Muscle layer of duodenum (tissue), 2 donors: ENCODE measurements around the gene C19orf53.

Experiments used
- H3K27ac ChIP-seq: one replicate; pipeline ENCODE4 v1.7.0; 2013; ENCODE audit warnings: mild to moderate bottlenecking, low read length
- H3K27me3 ChIP-seq: one replicate; pipeline ENCODE4 v1.7.0; 2013; ENCODE audit warnings: low read depth, mild to moderate bottlenecking, control low read depth, low read length
- H3K36me3 ChIP-seq, 2 donors: one replicate each; pipeline ENCODE4 v1.7.0; 2013; ENCODE audit warnings: low read length in 2 of 2, control low read depth in 1 of 2, mild to moderate bottlenecking in 1 of 2; ENCODE audit not compliant: insufficient read depth in 2 of 2, control insufficient read depth in 1 of 2
- H3K4me1 ChIP-seq, 2 donors: one replicate each; pipeline ENCODE4 v1.7.0; 2013; ENCODE audit warnings: low read length in 2 of 2, mild to moderate bottlenecking in 2 of 2, control low read depth in 1 of 2, moderate library complexity in 1 of 2; ENCODE audit not compliant: insufficient read depth in 2 of 2, control insufficient read depth in 1 of 2
- H3K4me3 ChIP-seq, 2 donors: one replicate each; pipeline ENCODE4 v1.7.0; 2013; ENCODE audit warnings: low read length in 2 of 2, low read depth in 1 of 2, mild to moderate bottlenecking in 1 of 2
- H3K9me3 ChIP-seq, 2 donors: one replicate each; pipeline ENCODE4 v1.7.0; 2013; ENCODE audit warnings: low read length in 2 of 2, control low read depth in 1 of 2, mild to moderate bottlenecking in 1 of 2; ENCODE audit not compliant: control insufficient read depth in 1 of 2
- donor health status: healthy.

The C19orf53 gene

DNA sequence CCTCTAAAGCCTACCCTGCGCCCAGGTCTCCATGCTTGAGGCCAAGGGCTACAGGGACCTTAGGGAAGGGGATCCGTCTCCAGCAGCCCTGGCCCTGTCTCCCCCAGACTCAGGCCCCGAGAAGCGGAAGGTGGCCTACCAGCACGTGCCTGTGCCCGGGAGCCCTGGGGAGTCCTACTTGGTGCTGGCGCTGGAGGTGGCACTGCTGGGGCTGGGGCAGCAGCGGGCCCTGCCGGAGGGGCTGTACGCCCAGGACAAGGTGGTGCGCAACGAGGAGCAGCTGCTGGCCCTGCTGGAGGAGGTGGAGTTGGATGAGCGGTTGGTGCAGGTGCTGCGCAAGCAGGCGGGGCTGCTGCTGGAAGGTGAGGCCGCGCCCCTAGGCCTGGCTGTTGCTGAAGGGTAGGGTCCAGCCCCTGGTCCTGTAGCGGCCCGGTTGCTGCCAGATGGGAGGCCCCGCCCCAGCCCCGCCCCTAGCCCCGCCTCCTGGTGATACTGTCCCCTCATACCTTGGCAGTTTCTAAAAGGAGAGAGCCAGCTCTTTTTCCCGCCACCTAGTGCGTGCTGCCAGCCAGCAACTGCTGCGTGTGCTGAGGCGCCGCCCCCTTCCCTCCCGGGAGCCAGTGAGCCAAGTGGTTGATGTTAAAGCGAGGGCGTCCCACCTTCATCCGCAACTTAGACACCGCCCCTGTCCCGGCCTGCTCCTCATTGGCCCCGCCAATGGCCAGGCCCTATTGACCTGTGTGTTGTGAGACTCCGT is 43.5 kb downstream of the C19orf53 start:
- Histone ChIP-seq H3K4me1 (peaks cover 0 to 8% of the 10 kb centered on the region in 2 donors), H3K27me3 (no peaks in the 10 kb centered on the region), H3K36me3 (peaks cover 0 to 8% of the 10 kb centered on the region in 2 donors), H3K4me3 (no peak overlapping the region), H3K27ac (no peak overlapping the region), H3K9me3 (no peaks in the 10 kb centered on the region)

DNA sequence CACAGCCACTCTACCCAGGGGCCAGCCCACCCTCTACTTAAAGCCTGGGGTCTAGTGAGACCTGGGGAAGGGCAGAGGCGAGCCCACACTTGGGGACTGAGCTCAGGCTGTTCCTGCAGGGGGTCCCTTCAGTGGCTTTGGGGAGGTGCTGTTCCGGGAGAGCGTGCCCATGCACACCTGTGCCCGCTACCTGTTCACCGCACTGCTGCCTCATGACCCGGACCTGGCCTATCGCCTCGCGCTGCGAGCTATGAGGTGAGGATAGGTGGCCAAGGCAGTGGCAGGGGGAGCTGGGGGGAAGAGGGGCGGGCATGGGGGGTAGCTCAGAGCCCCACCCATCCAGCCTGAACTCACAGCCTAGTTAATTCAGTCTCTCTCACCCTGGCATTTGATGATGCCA is 45.0 kb downstream of the C19orf53 start:
- no peak overlapping the region for H3K4me3 ChIP-seq
- H3K27ac ChIP-seq, result no peak overlapping the region
- peaks cover 0 to 16% of the 10 kb centered on the region in 2 donors for H3K4me1 ChIP-seq
- H3K27me3 ChIP-seq, result no peaks in the 10 kb centered on the region
- no peaks in the 10 kb centered on the region for H3K9me3 ChIP-seq
- H3K36me3 ChIP-seq, result peaks cover 0 to 5% of the 10 kb centered on the region in 2 donors

DNA sequence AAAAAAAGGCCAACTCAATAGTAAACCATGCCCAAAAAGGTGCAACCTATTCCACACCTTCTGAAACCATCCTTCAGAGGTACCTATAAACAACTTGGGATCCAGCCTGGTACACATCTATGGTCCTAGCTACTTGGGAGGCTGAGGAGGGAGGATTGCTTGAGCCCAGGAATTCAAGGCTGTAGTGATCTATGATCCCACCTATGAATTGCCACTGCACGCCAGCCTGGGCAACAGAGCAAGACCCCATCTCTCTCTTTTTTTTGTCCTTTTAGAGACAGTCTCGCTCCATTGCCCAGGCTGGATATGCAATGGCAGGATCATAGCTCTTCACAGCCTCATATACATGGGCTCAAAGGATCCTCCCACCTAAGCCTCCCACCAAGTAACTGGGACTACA is 47.0 kb downstream of the C19orf53 start:
- H3K4me1 ChIP-seq, result peaks cover 0 to 16% of the 10 kb centered on the region in 2 donors
- H3K36me3 ChIP-seq, result peaks cover 0 to 6% of the 10 kb centered on the region in 2 donors
- no peak overlapping the region for H3K27ac ChIP-seq

DNA sequence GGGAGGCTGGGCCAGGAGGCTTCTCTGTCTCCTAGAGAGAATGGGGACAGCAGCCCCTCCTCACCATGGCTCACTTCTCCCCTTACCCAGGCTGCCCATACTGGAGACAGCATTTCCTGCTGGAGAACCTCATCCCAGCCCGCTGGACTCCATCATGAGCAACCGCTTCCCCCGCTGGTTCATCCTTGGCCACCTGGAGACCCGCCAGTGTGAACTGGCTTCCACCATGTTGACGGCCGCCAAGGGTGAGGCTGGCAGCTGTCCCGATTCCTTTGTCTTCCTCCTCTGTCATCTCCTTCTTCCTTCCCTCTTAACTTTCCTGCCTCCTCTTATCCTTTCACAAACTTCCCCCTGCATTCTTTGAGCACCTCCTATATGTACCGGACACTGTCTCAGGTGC is 49.0 kb downstream of the C19orf53 start:
- no peak overlapping the region for H3K27ac ChIP-seq
- H3K36me3 ChIP-seq, result peaks cover 0 to 6% of the 10 kb centered on the region in 2 donors

More for the DNA sequence above, 47.0 kb downstream of the C19orf53 start:
- H3K9me3 ChIP-seq, result no peaks in the 10 kb centered on the region
- H3K4me3 ChIP-seq, result no peak overlapping the region
- no peaks in the 10 kb centered on the region for H3K27me3 ChIP-seq

DNA sequence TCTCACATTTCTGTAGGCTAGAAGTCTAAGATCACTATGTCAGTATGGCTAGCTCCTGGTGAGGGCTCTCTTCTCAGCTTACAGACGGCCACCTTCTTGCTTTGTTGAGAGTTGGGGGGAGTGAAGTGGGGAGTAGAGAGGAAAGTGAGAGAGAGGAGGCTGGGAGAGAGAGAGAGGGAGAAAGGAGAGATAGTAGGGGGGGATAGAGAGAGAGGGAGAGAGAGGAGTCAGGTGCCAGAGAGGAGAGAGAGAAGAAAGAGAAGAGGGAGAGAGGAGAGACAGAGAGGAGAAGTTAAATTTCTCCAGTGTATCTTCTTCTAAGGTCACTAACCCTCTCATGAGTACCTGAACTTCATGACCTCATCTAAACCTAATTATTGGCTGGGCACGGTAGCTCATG is 49.6 kb downstream of the C19orf53 start:
- peaks cover 0 to 8% of the 10 kb centered on the region in 2 donors for H3K4me1 ChIP-seq
- no peak overlapping the region for H3K27ac ChIP-seq
- H3K4me3 ChIP-seq, result no peak overlapping the region
- no peaks in the 10 kb centered on the region for H3K9me3 ChIP-seq
- no peaks in the 10 kb centered on the region for H3K27me3 ChIP-seq
- H3K36me3 ChIP-seq, result peaks cover 0 to 6% of the 10 kb centered on the region in 2 donors

More for the DNA sequence above, 49.0 kb downstream of the C19orf53 start:
- H3K4me3 ChIP-seq, result no peak overlapping the region
- no peaks in the 10 kb centered on the region for H3K9me3 ChIP-seq
- no peaks in the 10 kb centered on the region for H3K27me3 ChIP-seq
- H3K4me1 ChIP-seq, result peaks cover 0 to 8% of the 10 kb centered on the region in 2 donors

DNA sequence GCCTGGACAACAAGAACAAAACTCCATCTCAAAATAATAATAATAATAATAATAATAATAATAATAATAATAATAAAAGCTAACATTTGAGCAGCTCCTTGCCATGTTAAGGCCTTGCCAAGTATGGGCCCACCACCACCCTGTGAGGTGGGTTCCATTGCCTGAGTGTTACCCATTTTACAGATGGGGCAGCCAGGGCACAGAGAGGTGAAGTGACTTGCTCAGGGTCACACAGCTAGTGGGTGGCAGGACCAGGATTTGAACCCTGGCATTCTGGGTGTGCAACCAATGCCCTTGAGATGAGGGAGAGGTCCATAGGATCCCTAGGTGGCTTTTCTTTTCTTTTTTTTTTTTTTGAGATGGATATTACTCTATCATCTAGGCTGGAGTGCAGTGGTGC is 50.4 kb downstream of the C19orf53 start:
- Histone ChIP-seq H3K36me3 (peaks cover 0 to 7% of the 10 kb centered on the region in 2 donors), H3K9me3 (no peaks in the 10 kb centered on the region), H3K27ac (no peak overlapping the region), H3K27me3 (no peaks in the 10 kb centered on the region), H3K4me1 (peaks cover 0 to 8% of the 10 kb centered on the region in 2 donors), H3K4me3 (no peak overlapping the region)

DNA sequence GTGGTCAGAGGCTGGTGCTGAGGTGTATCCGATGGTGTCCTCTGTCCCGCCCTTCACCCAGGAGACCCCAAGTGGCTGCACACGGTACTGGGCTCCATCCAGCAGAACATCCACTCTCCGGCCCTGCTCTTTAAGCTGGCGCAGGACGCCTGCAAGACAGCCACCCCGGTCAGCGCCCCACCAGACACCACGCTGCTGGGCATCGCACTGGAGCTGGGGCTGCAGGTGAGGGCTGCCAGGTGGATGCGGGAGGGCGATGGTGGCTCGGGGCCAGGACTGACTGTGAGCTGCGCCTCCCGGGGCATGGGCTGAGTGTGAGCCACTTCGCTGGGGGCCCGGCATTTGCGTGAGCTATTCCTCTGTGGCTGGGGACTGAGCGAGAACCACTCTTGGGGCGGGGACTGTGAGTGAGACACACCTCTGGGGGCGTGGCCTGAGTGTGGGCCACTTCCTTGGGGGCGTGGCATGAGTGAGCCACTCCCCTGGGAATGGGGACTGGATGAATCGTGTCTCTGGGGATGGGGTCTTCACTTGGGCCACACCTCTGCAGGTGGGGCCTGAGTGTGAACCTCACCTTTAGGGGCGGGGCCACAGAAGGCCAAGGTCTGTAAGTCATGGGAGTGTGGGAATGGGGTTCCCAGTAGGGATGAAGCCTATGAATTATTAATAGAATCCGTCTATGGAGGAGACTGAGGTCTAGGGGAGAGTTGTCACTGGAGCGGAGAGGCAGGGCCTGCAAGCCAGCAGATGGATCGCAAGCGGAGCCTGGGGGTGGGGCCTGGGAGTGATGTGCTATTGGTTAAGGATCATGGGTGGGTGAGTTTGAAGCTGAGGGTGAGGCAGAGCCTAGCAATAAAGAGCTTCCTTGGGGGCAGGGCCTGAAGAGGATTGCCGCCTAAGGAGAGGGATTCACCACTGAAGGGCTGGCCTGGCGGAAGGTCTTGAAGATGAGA is 51.5 kb downstream of the C19orf53 start:
- H3K27me3 ChIP-seq, result no peaks in the 10 kb centered on the region
- H3K4me1 ChIP-seq, result peaks cover 0 to 8% of the 10 kb centered on the region in 2 donors
- H3K9me3 ChIP-seq, result no peaks in the 10 kb centered on the region
- peaks cover 0 to 17% of the 10 kb centered on the region in 2 donors for H3K36me3 ChIP-seq
- H3K4me3 ChIP-seq, result no peak overlapping the region
- H3K27ac ChIP-seq, result no peak overlapping the region

DNA sequence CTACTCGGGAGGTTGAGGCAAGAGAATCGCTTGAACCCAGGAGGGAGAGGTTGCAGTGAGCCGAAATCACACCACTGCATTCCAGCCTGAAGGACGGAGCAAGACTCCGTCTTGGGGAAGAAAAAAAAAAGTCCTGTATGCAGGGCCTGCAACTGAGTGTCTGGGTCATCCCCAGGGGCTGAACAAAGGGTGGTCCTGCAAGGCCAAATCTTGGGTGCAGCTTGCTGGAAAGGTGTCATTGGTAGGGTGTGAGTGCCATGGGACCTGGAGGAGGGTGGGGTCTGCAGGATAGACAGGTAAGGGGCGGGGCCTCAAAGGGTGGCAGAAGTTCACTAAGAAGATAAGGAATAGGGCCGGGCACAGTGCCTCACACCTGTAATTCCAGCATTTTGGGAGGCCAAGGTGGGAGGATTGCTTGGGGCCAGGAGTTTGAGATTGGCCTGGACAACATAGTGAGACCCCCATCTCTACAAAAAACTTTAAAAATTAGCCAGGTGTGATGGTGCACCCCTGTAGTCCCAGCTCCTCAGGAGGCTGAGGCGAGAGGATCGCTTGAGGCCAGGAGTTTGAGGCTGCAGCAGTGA is 52.5 kb downstream of the C19orf53 start:
- Histone ChIP-seq H3K36me3 (peaks cover 0 to 20% of the 10 kb centered on the region in 2 donors), H3K9me3 (no peaks in the 10 kb centered on the region), H3K4me1 (peaks cover 0 to 8% of the 10 kb centered on the region in 2 donors)

DNA sequence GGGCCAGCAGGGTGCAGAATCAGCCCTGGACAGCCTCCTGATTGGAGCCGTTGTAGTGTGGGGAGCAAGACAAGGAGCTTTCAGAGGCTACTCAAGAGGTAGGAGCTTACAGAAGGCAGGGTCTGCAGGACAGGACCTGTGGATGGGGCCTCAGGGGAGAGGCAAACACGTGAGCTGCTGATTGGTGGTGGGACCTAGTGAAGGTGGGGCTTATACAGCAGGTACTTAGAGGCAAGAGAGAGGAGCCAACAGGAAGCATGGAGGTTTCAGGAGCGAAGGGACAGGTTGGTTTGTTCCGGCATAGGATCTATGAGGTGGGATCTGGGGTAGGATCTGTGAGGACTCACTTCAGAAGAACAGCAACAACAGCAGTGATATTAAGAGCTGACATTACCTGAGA is 53.4 kb downstream of the C19orf53 start:
- Histone ChIP-seq H3K4me1 (peaks cover 0 to 8% of the 10 kb centered on the region in 2 donors), H3K27me3 (no peaks in the 10 kb centered on the region), H3K27ac (no peak overlapping the region), H3K4me3 (no peak overlapping the region), H3K9me3 (no peaks in the 10 kb centered on the region), H3K36me3 (peaks cover 0 to 20% of the 10 kb centered on the region in 2 donors)

More for the DNA sequence above, 52.5 kb downstream of the C19orf53 start:
- Histone ChIP-seq H3K4me3 (no peak overlapping the region), H3K27ac (no peak overlapping the region), H3K27me3 (no peaks in the 10 kb centered on the region)
